GM18502 (cell line): Measurements from ENCODE around the gene ASIP.
A peak's percentile ranks its signal among the peaks of the same experiment; 100 is the strongest.
"Not testable (repeated sequence)": the region's sequence is repeated elsewhere in the genome, so short reads cannot be mapped to it uniquely, and the experiment has no call there.

Experiments used
- ATAC-seq: cut with Tn5 transposase; IDR thresholded peaks from one replicate; pipeline ENCODE4 v1.9.1; 2021; ENCODE audit warnings: mild to moderate bottlenecking; ENCODE audit not compliant: unreplicated experiment, poor library complexity

ASIP gene

GRCh38 chr20:34282041-34282440 is 40.8 kb downstream of the ASIP start:
- ATAC-seq = no peak

DNA sequence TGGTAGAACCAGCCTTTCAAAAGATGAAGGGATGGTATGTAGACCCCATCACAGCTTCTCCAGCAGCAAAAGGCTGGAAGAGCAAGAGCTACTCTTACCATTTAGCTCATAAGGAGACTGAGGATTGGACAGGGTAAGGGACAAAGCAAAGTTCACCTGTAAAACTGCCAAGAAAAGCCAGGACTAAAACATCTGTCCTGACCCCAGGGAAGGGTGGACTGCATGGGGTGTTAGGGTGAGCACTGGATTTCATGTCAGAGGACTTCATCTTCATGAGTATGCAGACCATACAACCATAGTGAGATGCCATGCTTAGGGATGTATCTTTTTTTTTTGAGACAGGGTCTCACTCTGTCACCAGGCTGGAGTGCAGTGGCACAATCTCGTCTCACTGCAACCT is 42.6 kb downstream of the ASIP start:
- ATAC-seq = no peak

GRCh38 chr20:34285450-34285849 is 44.2 kb downstream of the ASIP start:
- no peak for ATAC-seq

- not testable (repeated sequence) for ATAC-seq
These were observed 46.3 kb downstream of the ASIP start for GRCh38 chr20:34287500-34287899.

DNA sequence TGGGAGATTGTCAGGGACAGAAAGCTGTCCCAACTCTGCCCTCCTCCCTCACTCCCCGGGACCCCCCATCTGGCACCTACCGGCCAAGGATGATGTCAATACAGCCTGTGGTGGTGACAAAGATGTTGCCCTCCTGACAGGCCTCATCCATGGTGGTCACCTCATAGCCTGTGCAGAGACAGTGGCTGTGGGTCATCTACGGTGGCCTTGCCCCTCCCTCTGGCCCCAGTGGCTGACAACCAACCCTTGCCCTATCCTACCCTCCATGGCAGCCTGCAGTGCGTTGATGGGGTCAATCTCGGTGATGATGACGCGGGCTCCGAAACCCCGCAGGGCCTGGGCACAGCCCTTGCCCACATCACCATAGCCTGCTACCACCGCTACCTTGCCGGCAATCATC is 49.2 kb downstream of the ASIP start:
- no peak for ATAC-seq

DNA sequence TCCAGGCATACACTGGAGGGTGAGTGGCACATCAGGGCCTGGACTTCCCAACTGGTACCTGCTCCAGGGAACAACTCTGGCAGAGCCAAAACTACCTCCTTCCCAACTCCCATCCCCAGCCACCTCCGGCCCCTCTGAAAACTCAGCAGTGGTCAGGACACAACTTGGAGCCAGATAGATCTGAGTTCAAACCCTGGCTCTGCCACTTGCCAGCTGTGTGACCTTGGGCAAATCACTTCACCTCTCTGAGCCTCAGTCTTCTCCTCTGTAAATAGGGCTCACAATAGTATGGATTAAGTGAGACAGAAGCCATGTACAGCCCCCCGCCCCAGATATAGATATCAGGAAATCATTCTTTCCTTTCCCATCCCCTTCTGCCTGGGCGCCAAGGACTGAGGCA is 51.3 kb downstream of the ASIP start:
- ATAC-seq = no peak

DNA sequence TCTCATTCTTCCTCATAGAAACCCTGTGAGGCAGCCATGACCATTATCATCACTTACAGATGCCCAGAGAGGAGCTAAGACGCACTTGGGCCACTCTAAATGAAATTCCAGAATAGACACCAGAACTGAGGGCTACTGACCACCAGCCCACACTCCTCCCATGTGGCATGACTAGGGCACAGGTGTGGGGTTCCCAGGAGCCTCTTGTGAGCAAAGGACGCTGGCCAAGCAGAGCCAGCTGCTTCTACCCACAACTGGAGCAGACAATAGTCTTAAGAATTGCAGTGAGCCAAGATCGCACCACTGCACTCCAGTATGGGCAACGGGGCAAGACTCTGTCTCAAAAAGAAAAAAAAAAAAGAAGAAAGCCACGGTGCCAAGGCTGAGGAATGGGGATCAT is 51.9 kb downstream of the ASIP start:
- no peak for ATAC-seq

DNA sequence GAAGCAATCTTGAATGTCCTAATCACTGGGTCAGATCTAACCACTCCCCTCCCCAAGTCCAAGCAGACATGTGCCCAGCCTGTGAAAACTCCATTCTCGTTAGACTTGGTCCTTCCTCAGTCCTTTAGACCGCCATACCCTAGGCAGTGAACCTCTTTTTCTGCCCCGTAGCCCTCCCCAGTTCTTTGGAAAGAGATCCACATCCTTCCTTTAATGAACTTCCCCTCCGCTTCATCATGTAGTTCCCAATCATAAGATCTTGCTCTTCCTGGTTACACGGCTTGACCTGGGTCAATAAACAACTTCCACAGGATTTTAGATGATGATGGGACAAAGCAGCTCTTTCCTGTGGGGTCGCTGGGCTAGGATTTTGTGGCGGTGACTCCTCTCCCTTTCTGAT is 52.4 kb downstream of the ASIP start:
- no peak for ATAC-seq

DNA sequence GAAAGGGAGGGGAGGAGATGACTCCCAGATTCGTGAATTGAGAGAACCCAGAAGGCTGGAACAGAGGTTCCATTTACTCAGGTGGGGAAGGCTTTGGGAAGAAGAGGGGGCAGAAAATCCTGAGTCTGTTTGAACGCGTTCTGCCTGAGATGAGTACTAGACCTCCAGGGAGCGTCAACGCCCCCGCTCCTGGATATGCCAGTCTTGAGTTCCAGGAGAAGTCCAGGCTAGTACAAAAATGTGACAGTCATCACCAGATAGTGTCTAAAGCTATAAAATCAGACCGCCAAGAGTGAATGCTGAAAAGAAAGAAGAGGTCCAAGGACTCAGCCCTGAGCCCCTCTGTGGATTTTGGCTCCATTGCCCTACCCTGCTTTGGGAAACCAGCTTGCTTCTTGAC is 53.3 kb downstream of the ASIP start:
- no peak for ATAC-seq

DNA sequence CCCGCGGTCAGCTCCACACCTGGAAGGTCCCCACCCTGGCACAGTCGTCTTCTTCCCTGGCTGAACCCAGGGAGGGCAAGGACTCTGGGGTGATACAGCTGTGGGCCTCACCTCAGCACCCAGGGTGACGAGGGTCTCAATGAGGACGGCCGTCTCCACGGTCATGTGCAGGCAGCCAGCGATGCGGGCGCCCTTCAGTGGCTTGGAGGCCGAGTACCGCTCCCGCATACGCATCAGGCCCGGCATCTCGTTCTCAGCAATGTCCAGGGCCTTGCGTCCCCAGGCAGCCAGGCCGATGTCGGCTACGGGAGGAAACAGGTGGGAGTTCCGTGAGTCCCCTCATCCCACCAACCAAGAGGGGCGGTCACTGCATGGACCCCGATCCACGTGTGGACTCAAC is 54.1 kb downstream of the ASIP start:
- no peak for ATAC-seq

DNA sequence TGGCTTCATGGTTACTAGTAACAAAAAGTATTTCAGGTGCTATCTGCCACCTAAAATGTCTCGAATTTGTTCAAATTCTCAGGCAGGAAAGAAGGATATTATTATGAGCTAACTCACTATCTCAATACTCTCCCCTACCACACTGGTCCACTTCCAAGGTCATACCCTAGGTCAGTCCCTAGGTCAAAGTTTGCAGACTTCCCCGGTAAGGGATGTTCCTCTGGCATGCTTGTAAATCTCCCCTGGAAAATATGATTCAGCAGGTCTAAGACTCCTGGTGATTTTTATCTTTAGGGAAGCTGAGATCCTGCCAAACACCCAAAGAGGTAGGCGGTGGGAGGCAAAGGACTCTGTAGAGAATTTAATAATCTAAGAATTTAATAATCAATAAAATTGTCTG is 55.2 kb downstream of the ASIP start:
- ATAC-seq = no peak

GRCh38 chr20:34298294-34298784 is 57.1 kb downstream of the ASIP start:
- ATAC-seq = not testable (repeated sequence)

- ATAC-seq = no peak
These were observed 58.5 kb downstream of the ASIP start for GRCh38 chr20:34299556-34300255.

DNA sequence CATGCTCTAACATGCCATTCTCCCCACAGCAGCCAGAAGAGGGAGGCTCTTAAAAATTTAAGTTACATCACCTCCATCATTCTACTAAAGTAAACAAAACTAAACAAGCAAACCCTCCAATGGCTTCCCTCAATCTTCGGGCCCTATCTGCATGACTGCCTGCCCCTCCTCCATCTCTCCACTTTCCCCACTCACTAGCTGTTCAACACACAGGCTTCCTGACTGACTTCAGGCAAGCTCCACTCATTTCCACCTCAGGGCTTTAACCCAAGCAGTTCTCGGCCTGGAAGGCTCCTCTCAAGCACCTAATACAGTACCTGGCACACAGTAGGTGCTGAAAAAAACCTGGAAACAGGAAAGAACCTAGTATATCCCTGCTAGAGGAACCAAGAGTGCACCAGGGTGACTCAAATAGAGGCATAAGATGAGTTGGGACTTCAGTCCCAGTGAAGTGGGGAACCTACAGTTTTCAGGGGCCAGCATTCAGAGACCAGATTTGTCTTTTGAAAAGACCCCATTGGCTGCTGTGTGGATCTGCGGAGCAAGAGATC is 59.1 kb downstream of the ASIP start:
- no peak for ATAC-seq

DNA sequence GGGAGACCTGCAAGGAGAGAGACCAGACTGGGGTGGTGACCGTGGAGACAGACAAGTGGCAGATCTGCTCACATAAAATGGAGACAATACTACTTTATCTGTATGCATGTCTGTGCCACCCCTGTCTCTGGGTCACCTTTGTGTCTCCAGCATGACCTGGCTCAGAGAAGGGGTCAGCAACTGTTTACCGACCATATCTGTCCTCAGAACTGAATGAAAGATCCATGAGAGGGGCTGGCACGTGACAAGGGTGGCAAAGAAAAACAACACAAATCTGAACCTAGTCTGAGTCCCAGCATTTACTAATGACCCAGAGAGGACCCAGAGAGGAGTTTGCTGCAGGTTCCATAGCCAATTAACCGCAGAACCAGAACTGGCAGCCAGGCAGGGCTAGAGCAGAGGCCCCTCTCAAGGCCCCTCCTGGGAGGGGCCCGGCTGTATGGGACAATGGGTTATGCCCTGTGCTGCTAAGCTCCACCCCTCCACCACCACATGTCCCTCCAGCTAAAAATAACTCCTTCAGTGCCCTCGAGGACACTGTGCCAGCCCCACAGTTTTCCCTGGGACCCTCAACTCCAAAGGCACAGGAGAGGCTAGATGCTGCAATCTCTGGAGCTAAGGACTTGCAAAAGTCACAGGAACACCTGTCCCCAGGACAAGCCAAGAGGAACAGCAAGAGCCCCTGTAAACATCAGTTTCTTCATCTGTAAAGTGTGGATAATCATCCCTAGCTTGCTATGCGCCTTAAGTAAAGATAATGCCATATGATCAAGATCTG is 59.8 kb downstream of the ASIP start:
- no peak for ATAC-seq

- ATAC-seq = no peak
These were observed 60.5 kb downstream of the ASIP start for GRCh38 chr20:34301587-34302311.

DNA sequence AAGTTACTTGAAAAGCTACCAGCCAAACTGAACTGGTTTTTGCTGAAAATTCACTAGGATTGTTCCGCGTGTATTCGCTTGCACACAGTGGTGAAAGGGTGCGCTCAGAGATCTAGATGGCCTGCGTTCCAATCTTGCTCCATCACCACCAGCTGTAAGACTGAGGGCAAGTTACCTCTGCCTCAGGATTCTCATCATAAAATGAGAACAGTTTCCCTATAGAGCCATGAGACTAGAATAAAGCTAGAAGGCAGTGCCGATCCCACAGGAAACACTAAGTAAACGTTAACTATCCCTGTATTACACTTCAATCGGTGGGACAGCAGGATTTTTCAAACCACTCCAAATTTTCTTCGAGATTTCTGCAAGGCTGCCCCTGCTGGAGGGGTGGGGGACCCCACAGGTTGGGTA is 61.1 kb downstream of the ASIP start:
- no peak for ATAC-seq

DNA sequence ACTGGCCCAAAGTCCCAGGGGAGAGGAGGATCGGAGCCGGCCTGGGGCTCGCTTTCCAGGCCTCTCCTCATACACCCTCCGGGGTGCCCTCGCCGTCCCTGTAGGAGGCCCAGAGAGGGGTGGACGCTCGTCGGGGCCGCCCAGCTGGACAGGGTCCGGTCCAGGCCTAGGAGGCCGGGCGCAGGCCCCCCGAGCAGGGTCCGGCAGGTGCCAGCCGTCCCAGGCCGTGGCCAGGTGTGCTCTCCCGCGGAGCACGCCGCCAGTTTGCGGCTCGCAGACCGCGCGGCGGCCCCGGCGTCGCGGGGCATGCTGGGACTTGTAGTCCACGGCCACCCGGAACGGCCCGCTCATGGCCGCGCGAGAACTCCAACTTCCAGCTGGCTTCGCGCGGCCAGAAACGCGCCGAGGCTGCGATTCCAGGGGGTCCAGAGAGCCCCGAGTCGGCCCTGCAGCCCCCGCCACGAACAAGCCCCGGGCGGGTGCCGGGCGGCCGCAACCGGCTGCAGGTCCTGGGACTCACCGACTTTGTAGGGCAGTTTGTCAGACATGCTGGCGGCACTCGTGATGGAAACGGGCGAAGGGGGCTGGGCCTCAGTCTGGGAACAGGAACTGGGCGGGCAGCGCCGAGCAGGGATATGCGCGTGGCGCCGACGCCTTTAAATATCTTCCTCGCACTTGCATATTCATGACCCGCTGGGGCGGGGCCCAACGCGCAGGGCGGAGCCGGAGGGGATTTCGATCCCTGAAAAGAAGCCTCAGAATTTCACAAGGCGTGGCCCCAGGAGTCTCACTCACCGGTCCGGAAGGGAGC is 61.7 kb downstream of the ASIP start, which contains the start of gene AHCY:
Gene AHCY (minus strand): TSS at position 633 of the 811 bp plus-strand sequence. CDS start 85 bp downstream, at position 548.
- peak; percentile 89 for ATAC-seq

DNA sequence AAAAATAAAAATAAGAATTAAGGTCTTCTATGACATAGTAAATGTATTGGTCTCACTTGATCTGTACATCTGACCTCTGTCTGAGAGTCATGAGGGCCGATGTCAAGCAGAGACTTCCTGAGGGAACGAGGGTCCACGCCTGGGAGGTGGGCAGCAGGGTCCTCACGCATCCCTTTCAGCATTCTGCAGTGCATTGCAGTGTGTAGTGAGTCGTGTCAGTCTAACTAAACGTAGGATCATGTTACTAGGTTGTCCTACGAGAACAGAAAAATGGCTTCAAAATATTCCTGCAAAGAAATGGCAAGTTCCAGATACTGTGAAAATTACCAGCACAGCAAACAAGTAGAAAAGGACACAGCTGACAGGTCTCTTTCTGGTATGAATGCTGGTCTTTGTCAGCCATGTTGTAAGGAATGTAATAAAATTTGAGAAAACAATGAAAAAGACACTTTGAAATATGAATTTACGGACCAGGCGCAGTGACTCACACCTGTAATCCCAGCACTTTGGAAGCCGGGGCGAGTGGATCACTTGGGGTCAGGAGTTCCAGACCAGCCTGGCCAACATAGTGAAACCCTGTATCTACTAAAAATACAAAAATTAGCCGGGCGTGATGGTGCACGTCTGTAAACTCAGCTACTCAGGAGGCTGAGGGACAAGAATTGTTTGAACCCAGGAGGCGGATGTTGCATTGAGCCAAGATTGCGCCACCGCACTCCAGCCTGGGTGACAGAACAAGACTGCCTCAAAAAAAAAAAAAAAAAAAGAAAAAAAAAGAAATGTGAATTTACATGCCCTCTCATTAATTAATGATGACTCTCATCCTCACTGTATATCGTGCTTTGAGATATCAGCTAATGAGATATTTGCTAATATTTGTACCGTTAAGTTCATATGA is 64.4 kb downstream of the ASIP start:
- ATAC-seq = no peak
